CD4-positive, alpha-beta memory T cell (primary cell): Measurements from ENCODE around the gene KLC4. TPM values are rescaled to one million over a fixed set of nuclear protein-coding genes. Genes with fewer than 3 reads are reported as not detected.

Experiments used
- CTCF ChIA-PET: fragments of 350-600 bp; sonication (Branson Sonifier 250); formaldehyde crosslinking; loops from one replicate; lab custom pipeline; 2021; ENCODE audit warnings: inconsistent platforms; ENCODE audit not compliant: partially characterized antibody; lab: Charles Lee
- POLR2A ChIA-PET: fragments of 350-600 bp; sonication (Branson Sonifier 250); formaldehyde crosslinking; loops from one replicate; lab custom pipeline; 2021; ENCODE audit not compliant: partially characterized antibody; lab: Charles Lee
- DNase-seq, 5 donors: peaks; one replicate each; pipeline versions ENCODE4 v3.0.0 to v3.0.0-alpha.2; 2020 to 2022; ENCODE audit warnings: mixed read lengths in 1 of 5
- H3K27ac ChIP-seq: one replicate; pipeline ENCODE4 v1.7.0; 2013; ENCODE audit warnings: low read depth, low read length
- H3K27me3 ChIP-seq: 2 replicates; pipeline ENCODE4 v1.7.0; 2013; ENCODE audit warnings: mild to moderate bottlenecking, low read length, moderate library complexity; ENCODE audit not compliant: insufficient read depth
- H3K36me3 ChIP-seq: 2 replicates; pipeline ENCODE4 v1.7.0; 2013; ENCODE audit warnings: mild to moderate bottlenecking, low read length, moderate library complexity; ENCODE audit not compliant: insufficient read depth
- H3K4me1 ChIP-seq: 2 replicates; pipeline ENCODE4 v1.7.0; 2013; ENCODE audit warnings: mild to moderate bottlenecking, low read length, moderate library complexity; ENCODE audit not compliant: insufficient read depth
- H3K4me3 ChIP-seq, 2 donors: one replicate each; pipeline ENCODE4 v1.7.0; 2013; ENCODE audit warnings: low read length in 2 of 2, mild to moderate bottlenecking in 1 of 2
- H3K9me3 ChIP-seq, 2 donors: one replicate each; pipeline ENCODE4 v1.7.0; 2013; ENCODE audit warnings: low read length in 2 of 2, control low read depth in 1 of 2; ENCODE audit not compliant: control insufficient read depth in 1 of 2
- H3K27ac Mint-ChIP-seq, 7 donors: one replicate each; pipeline ENCODE4 v1.8.0; 2020 to 2021; ENCODE audit warnings: mixed read lengths in 7 of 7, mild to moderate bottlenecking in 6 of 7, inconsistent platforms in 3 of 7, moderate library complexity in 3 of 7
- H3K27me3 Mint-ChIP-seq, 2 donors: one replicate each; pipeline ENCODE4 v1.8.0; 2020 to 2021; ENCODE audit warnings: mixed read lengths in 2 of 2
- H3K36me3 Mint-ChIP-seq, 2 donors: one replicate each; pipeline ENCODE4 v1.8.0; 2020 to 2021; ENCODE audit warnings: mixed read lengths in 2 of 2, inconsistent platforms in 1 of 2, mild to moderate bottlenecking in 1 of 2
- H3K4me1 Mint-ChIP-seq, 4 donors: one replicate each; pipeline ENCODE4 v1.8.0; 2020 to 2021; ENCODE audit warnings: mixed read lengths in 4 of 4, mild to moderate bottlenecking in 1 of 4
- H3K4me3 Mint-ChIP-seq, 8 donors: one replicate each; pipeline ENCODE4 v1.8.0; 2020 to 2021; ENCODE audit warnings: mixed read lengths in 8 of 8, mild to moderate bottlenecking in 7 of 8, moderate library complexity in 6 of 8, inconsistent platforms in 3 of 8
- H3K9me3 Mint-ChIP-seq, 8 donors: one replicate each; pipeline ENCODE4 v1.8.0; 2020 to 2021; ENCODE audit warnings: mixed read lengths in 8 of 8, mild to moderate bottlenecking in 5 of 8, inconsistent platforms in 3 of 8, moderate library complexity in 1 of 8
- intact Hi-C: fragments of 100-400 bp; cut with micrococcal nuclease; formaldehyde crosslinking; loops from one replicate; pipeline ENCODE4 v1.15.1; 2023
- polyA plus RNA-seq, 2 donors: library from polyadenylated mRNA; unstranded; fragments of 300-500 nt; fragmentation: Illumina TruSeq; gene quantifications; one replicate each; pipeline ENCODE4 v1.2.3, GENCODE V29; 2021
- total RNA-seq, 2 experiments: library from RNA; stranded (reverse); gene quantifications; one replicate each; pipeline ENCODE4 v1.2.3, GENCODE V29; 2021

Gene KLC4
- total and polyA plus RNA-seq, 4 experiments from 2014 or later: 9.7 to 57.0 (median 31.6) TPM

GRCh38 chr6:43060034-43060754, 763 bp downstream of the KLC4 start:
- peaks cover 22% of the 10 kb centered on the region for H3K4me1 ChIP-seq
- POLR2A ChIA-PET: interaction anchor here (1.4 to 3.1 kb wide), 11 partner anchors 10 to 180 kb away, joined by 4 to 32 read pairs (median 8); partner anchors contain the start of genes CNPY3, KLHDC3, MEA1 and PEX6
- no peaks in the 10 kb centered on the region for H3K9me3 ChIP-seq
- Mint-ChIP-seq H3K9me3 (no peaks in the 10 kb centered on the region), H3K27me3 (no peaks in the 10 kb centered on the region), H3K4me3 (peak overlapping the region; percentile 94 to 99 (median 97)), H3K27ac (peak overlapping the region; percentile 97 to 100 (median 99)), H3K36me3 (peaks cover 32 to 48% of the 10 kb centered on the region in 2 donors), H3K4me1 (peaks cover 27 to 50% (median 34%) of the 10 kb centered on the region in 4 donors)
- H3K27me3 ChIP-seq: no peaks in the 10 kb centered on the region
- CTCF ChIA-PET: interaction anchor here (0.7 to 1.3 kb wide), 3 partner anchors 79 to 99 kb away, joined by 3 to 4 read pairs (median 3); partner anchors contain the start of gene GNMT
- peak in 1 of 5 donors; percentile 41 for DNase-seq
- intact Hi-C loops: no loop called here
- peak overlapping the region; percentile 91 for H3K27ac ChIP-seq
- peaks cover 13% of the 10 kb centered on the region for H3K36me3 ChIP-seq
- H3K4me3 ChIP-seq: peak overlapping the region; percentile 84 to 87

- H3K4me1 ChIP-seq: peaks cover 22% of the 10 kb centered on the region
- no peak for DNase-seq
- H3K9me3 ChIP-seq: no peaks in the 10 kb centered on the region
- Mint-ChIP-seq H3K9me3 (no peaks in the 10 kb centered on the region), H3K4me1 (peaks cover 25 to 42% (median 34%) of the 10 kb centered on the region in 4 donors), H3K36me3 (peaks cover 33 to 51% of the 10 kb centered on the region in 2 donors), H3K27ac (peak overlapping the region; percentile 83 to 99 (median 94)), H3K27me3 (no peaks in the 10 kb centered on the region), H3K4me3 (peak overlapping the region; percentile 94 to 99 (median 97))
- POLR2A ChIA-PET: interaction anchor here (1.5 to 3.1 kb wide), 5 partner anchors 39 to 132 kb away, joined by 4 to 32 read pairs (median 8); partner anchors contain the start of genes CNPY3, PEX6 and RRP36
- peaks cover 8% of the 10 kb centered on the region for H3K36me3 ChIP-seq
- CTCF ChIA-PET: interaction anchor here (0.9 kb wide), 1 partner anchor 39 kb away, joined by 3 read pairs; the partner anchor contains the start of gene RRP36
- no peak overlapping the region for H3K4me3 ChIP-seq
- no peak overlapping the region for H3K27ac ChIP-seq
- H3K27me3 ChIP-seq: no peaks in the 10 kb centered on the region
- intact Hi-C loops: no loop called here
Observed at GRCh38 chr6:43060755-43061633, 1.6 kb downstream of the KLC4 start.

- H3K4me1 Mint-ChIP-seq: peaks cover 25 to 40% (median 34%) of the 10 kb centered on the region in 4 donors
- H3K27ac ChIP-seq: no peak overlapping the region
- intact Hi-C loops: no loop called here
- peak overlapping the region in 2 of 7 donors; percentile 9 to 98 for H3K27ac Mint-ChIP-seq
- peaks cover 6% of the 10 kb centered on the region for H3K36me3 ChIP-seq
- no peaks in the 10 kb centered on the region for H3K27me3 Mint-ChIP-seq
- CTCF ChIA-PET: no interaction called here
- H3K36me3 Mint-ChIP-seq: peaks cover 37 to 56% of the 10 kb centered on the region in 2 donors
- DNase-seq: no peak
- H3K4me1 ChIP-seq: peaks cover 22% of the 10 kb centered on the region
- H3K9me3 ChIP-seq: no peaks in the 10 kb centered on the region
- H3K4me3 ChIP-seq: no peak overlapping the region
- POLR2A ChIA-PET: interaction anchor here (0.6 kb wide), 1 partner anchor 132 kb away, joined by 3 read pairs; the partner anchor contains the start of gene CNPY3
- H3K27me3 ChIP-seq: no peaks in the 10 kb centered on the region
- H3K4me3 Mint-ChIP-seq: peak overlapping the region in 1 of 8 donors; percentile 41
- H3K9me3 Mint-ChIP-seq: no peaks in the 10 kb centered on the region
Observed at GRCh38 chr6:43061861-43062260, 2.4 kb downstream of the KLC4 start.

GRCh38 chr6:43062818-43063217, 3.4 kb downstream of the KLC4 start:
- Histone ChIP-seq H3K36me3 (peaks cover 2% of the 10 kb centered on the region), H3K4me3 (no peak overlapping the region), H3K27ac (no peak overlapping the region), H3K4me1 (peaks cover 21% of the 10 kb centered on the region), H3K27me3 (no peaks in the 10 kb centered on the region), H3K9me3 (no peaks in the 10 kb centered on the region)
- intact Hi-C loops: no loop called here
- no peak overlapping the region for H3K27ac Mint-ChIP-seq
- no peaks in the 10 kb centered on the region for H3K27me3 Mint-ChIP-seq
- ChIA-PET POLR2A (interaction anchor here (0.6 kb wide), 1 partner anchor 9 kb away, joined by 3 read pairs; the partner anchor contains the start of gene CUL7), CTCF (no interaction called here)
- no peak for DNase-seq
- no peaks in the 10 kb centered on the region for H3K9me3 Mint-ChIP-seq
- H3K4me1 Mint-ChIP-seq: peaks cover 25 to 39% (median 32%) of the 10 kb centered on the region in 4 donors
- H3K4me3 Mint-ChIP-seq: no peak overlapping the region
- peaks cover 39 to 56% of the 10 kb centered on the region in 2 donors for H3K36me3 Mint-ChIP-seq

- CTCF ChIA-PET: interaction anchor here (1.1 kb wide), 1 partner anchor 74 kb away, joined by 5 read pairs; no protein-coding TSS in a partner anchor
- no peaks in the 10 kb centered on the region for H3K27me3 ChIP-seq
- Mint-ChIP-seq H3K36me3 (peaks cover 42 to 57% of the 10 kb centered on the region in 2 donors), H3K4me1 (no peaks in the 10 kb centered on the region), H3K4me3 (no peak overlapping the region), H3K27me3 (peaks cover 0 to 2% of the 10 kb centered on the region in 2 donors), H3K9me3 (no peaks in the 10 kb centered on the region), H3K27ac (peak overlapping the region in 2 of 7 donors; percentile 41 to 64)
- no peaks in the 10 kb centered on the region for H3K36me3 ChIP-seq
- H3K27ac ChIP-seq: no peak overlapping the region
- no peaks in the 10 kb centered on the region for H3K4me1 ChIP-seq
- no peaks in the 10 kb centered on the region for H3K9me3 ChIP-seq
- no peak overlapping the region for H3K4me3 ChIP-seq
- POLR2A ChIA-PET: no interaction called here
- DNase-seq: peak in 4 of 5 donors; percentile 25 to 33 (median 27)
- intact Hi-C loops: no loop called here
Observed at GRCh38 chr6:43070028-43070632, 10.7 kb downstream of the KLC4 start.

GRCh38 chr6:43074847-43075669, 15.6 kb downstream of the KLC4 start:
- POLR2A ChIA-PET: interaction anchor here (0.6 to 1.3 kb wide), 2 partner anchors 16 to 381 kb away, joined by 3 read pairs; partner anchors contain the start of genes KLC4 and MRPL2
- Histone ChIP-seq H3K36me3 (no peaks in the 10 kb centered on the region), H3K9me3 (no peaks in the 10 kb centered on the region), H3K27ac (no peak overlapping the region), H3K4me1 (peaks cover 10% of the 10 kb centered on the region), H3K4me3 (no peak overlapping the region), H3K27me3 (peaks cover 19% of the 10 kb centered on the region)
- intact Hi-C loops: no loop called here
- Mint-ChIP-seq H3K27me3 (peaks cover 8 to 13% of the 10 kb centered on the region in 2 donors), H3K27ac (no peak overlapping the region), H3K4me3 (peak overlapping the region in 5 of 8 donors; percentile 17 to 68 (median 46)), H3K9me3 (no peaks in the 10 kb centered on the region), H3K4me1 (peaks cover 0 to 10% (median 4%) of the 10 kb centered on the region in 4 donors), H3K36me3 (peaks cover 21 to 38% of the 10 kb centered on the region in 2 donors)
- CTCF ChIA-PET: interaction anchor here (1.7 kb wide), 1 partner anchor 69 kb away, joined by 6 read pairs; no protein-coding TSS in a partner anchor
- no peak for DNase-seq
